Upper lobe of left lung (tissue), 6 donors: ENCODE results near the gene RGS14. TPM values are rescaled to one million over a fixed set of nuclear protein-coding genes. Genes with fewer than 3 reads are reported as not detected.

Experiments used
- ATAC-seq, 2 donors: fragments of 200-7000 bp; cut with Tn5 transposase; one replicate each; pipeline ENCODE4 v1.9.1; 2022; ENCODE audit warnings: mild to moderate bottlenecking in 2 of 2, moderate library complexity in 2 of 2; ENCODE audit not compliant: low FRiP score in 2 of 2
- DNase-seq, 2 donors: peaks; one replicate each; pipeline ENCODE4 v3.0.0-alpha.2; 2019 to 2020
- H3K27ac ChIP-seq, 4 donors: fragments of 200-600 bp; sonication (generic); one replicate each; pipeline ENCODE4 v1.5.1; 2016 to 2019
- H3K27me3 ChIP-seq, 4 donors: fragments of 200-600 bp; sonication (generic); one replicate each; pipeline ENCODE4 v1.5.1; 2017 to 2019
- H3K36me3 ChIP-seq, 4 donors: fragments of 200-600 bp; sonication (generic); one replicate each; pipeline ENCODE4 v1.5.1; 2016 to 2019
- H3K4me1 ChIP-seq, 4 donors: fragments of 200-600 bp; sonication (generic); one replicate each; pipeline ENCODE4 v1.5.1; 2018 to 2019
- H3K4me3 ChIP-seq, 4 donors: fragments of 200-600 bp; sonication (generic); one replicate each; pipeline ENCODE4 v1.5.1; 2017 to 2019; ENCODE audit warnings: mild to moderate bottlenecking in 2 of 4, moderate library complexity in 1 of 4
- H3K9me3 ChIP-seq, 4 donors: fragments of 200-600 bp; sonication (generic); one replicate each; pipeline ENCODE4 v1.5.1; 2018 to 2019
- EP300 ChIP-seq, 4 donors: sonication (generic); formaldehyde crosslinking; IDR thresholded peaks; one replicate each; pipeline ENCODE4 v1.5.1; 2017; ENCODE audit warnings: antibody characterized with exemption in 4 of 4, control low read depth in 2 of 4
- POLR2A ChIP-seq, 4 donors: fragments of 450-650 bp; IDR thresholded peaks; one replicate each; pipeline ENCODE4 v1.5.1; 2016 to 2017; ENCODE audit warnings: antibody characterized with exemption in 4 of 4, mild to moderate bottlenecking in 2 of 4
- POLR2AphosphoS5 ChIP-seq, 2 donors: sonication (generic); formaldehyde crosslinking; IDR thresholded peaks; one replicate each; pipeline ENCODE4 v1.5.1; 2017; ENCODE audit warnings: antibody characterized with exemption in 2 of 2
- WGBS, 2 donors: methylation state at CpG; one replicate each; pipeline ENCODE4 v1.1.5; 2017 to 2018; 5-methylcytosine and 5-hydroxymethylcytosine counted together
- total RNA-seq, 6 donors: library from RNA; depleted of rRNA in 4 of 6; stranded (reverse); fragments of >200 nt in 4 of 6; gene quantifications; one replicate each; pipeline versions ENCODE4 v1.1.0 to v1.2.1, GENCODE V29; 2016 to 2021
- TF ChIP-seq, protein P1 (sequence below), 6 experiments: fragments of 450-650 bp in 4 of 6; fragments of 200-600 bp in 2 of 6; sonication (generic) in 2 of 6; IDR thresholded peaks; one replicate each; pipeline ENCODE4 v1.5.1; 2016 to 2019; ENCODE audit warnings: antibody characterized with exemption in 6 of 6
- donor health status: DM: no; HTN: no; CAD: no; lungs with moderate emphysema.
- donor health status: DM: no; HTN: yes; CAD: no; lungs with severe emphysema.

RGS14 gene
- total RNA-seq, 6 donors from 2014 or later = 11.9 to 39.1 (median 26.6) TPM

- Histone ChIP-seq H3K9me3 (no peaks in the 10 kb centered on the region), H3K27me3 (no peaks in the 10 kb centered on the region), H3K4me3 (no peak overlapping the region), H3K27ac (no peak overlapping the region), H3K36me3 (no peaks in the 10 kb centered on the region), H3K4me1 (peaks cover 15 to 19% (median 16%) of the 10 kb centered on the region in 4 donors)
- ATAC-seq (no peak), DNase-seq (no peak)
- WGBS, 2 donors = 85% methylated on average over 5 to 6 of the region's 6 CpGs
- TF ChIP-seq POLR2A (IDR thresholded peaks at IDR 0.05) (no peak), POLR2AphosphoS5 (IDR thresholded peaks at IDR 0.05) (no peak), EP300 (IDR thresholded peaks at IDR 0.05) (no peak)
- TF ChIP-seq, protein P1, sequence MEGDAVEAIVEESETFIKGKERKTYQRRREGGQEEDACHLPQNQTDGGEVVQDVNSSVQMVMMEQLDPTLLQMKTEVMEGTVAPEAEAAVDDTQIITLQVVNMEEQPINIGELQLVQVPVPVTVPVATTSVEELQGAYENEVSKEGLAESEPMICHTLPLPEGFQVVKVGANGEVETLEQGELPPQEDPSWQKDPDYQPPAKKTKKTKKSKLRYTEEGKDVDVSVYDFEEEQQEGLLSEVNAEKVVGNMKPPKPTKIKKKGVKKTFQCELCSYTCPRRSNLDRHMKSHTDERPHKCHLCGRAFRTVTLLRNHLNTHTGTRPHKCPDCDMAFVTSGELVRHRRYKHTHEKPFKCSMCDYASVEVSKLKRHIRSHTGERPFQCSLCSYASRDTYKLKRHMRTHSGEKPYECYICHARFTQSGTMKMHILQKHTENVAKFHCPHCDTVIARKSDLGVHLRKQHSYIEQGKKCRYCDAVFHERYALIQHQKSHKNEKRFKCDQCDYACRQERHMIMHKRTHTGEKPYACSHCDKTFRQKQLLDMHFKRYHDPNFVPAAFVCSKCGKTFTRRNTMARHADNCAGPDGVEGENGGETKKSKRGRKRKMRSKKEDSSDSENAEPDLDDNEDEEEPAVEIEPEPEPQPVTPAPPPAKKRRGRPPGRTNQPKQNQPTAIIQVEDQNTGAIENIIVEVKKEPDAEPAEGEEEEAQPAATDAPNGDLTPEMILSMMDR (IDR thresholded peaks at IDR 0.05) = no peak
These were observed 63.5 kb downstream of the RGS14 start for GRCh38 chr5:177421062-177421798.

Other genes starting within 250 kb of the RGS14 start
- 10 to 100 TPM; 33.0 to 69.1 (median 55.7) TPM for gene NSD1, start 224.2 kb upstream of the RGS14 start, total RNA-seq
- 10 to 100 TPM; 26.8 to 92.2 (median 50.3) TPM for gene RAB24, start 54.2 kb upstream of the RGS14 start, total RNA-seq
- 100 to 1,000 TPM in 2 of 6 donors, 10 to 100 TPM in 4; 45.1 to 132 (median 86.8) TPM for gene PRELID1, start 54.1 kb upstream of the RGS14 start, total RNA-seq
- gene MXD3, start 46.0 kb upstream of the RGS14 start, total RNA-seq = 10 to 100 TPM in 4 of 6 donors, 1 to 10 TPM in 2; 8.8 to 29.5 (median 13.6) TPM
- gene LMAN2, start 6.3 kb upstream of the RGS14 start, total RNA-seq = 100 to 1,000 TPM; 134 to 263 (median 177) TPM
- not detected for gene SLC34A1, start 26.5 kb downstream of the RGS14 start, total RNA-seq
- not detected for gene PFN3, start 42.7 kb downstream of the RGS14 start, total RNA-seq
- gene F12, start 51.6 kb downstream of the RGS14 start, total RNA-seq = 1 to 10 TPM in 4 of 6 donors, under 1 TPM in 1, not detected in 1; 0.91 to 7.8 (median 2.1) TPM
- gene GRK6, start 68.8 kb downstream of the RGS14 start, total RNA-seq = 10 to 100 TPM; 26.8 to 85.9 (median 56.6) TPM
- 1 to 10 TPM; 1.6 to 9.2 (median 3.4) TPM for gene PRR7, start 88.9 kb downstream of the RGS14 start, total RNA-seq
- gene DBN1, start 115.7 kb downstream of the RGS14 start, total RNA-seq = 10 to 100 TPM; 17.0 to 55.6 (median 30.1) TPM
- 100 to 1,000 TPM in 1 of 6 donors, 10 to 100 TPM in 5; 32.0 to 142 (median 75.8) TPM for gene PDLIM7, start 139.7 kb downstream of the RGS14 start, total RNA-seq
- gene DOK3, start 151.9 kb downstream of the RGS14 start, total RNA-seq = 100 to 1,000 TPM in 1 of 6 donors, 10 to 100 TPM in 5; 17.4 to 113 (median 75.9) TPM
- 100 to 1,000 TPM in 2 of 6 donors, 10 to 100 TPM in 4; 82.0 to 150 (median 91.9) TPM for gene DDX41, start 159.0 kb downstream of the RGS14 start, total RNA-seq
- 100 to 1,000 TPM in 2 of 6 donors, 10 to 100 TPM in 4; 45.1 to 421 (median 91.4) TPM for gene FAM193B, start 196.6 kb downstream of the RGS14 start, total RNA-seq
- 100 to 1,000 TPM in 3 of 6 donors, 10 to 100 TPM in 3; 28.3 to 187 (median 110) TPM for gene TMED9, start 234.3 kb downstream of the RGS14 start, total RNA-seq
- 10 to 100 TPM; 17.2 to 30.4 (median 23.0) TPM for gene B4GALT7, start 242.2 kb downstream of the RGS14 start, total RNA-seq